HCT116 (cell line): Measurements from ENCODE around the gene PPARGC1A. TPM values are rescaled to one million over a fixed set of nuclear protein-coding genes. Genes with fewer than 3 reads are reported as not detected.

ENCODE experiments used
- ATAC-seq: fragments of 200-7000 bp; cut with Tn5 transposase; 2 replicates; pipeline ENCODE4 v1.9.1; 2020; ENCODE audit warnings: mild to moderate bottlenecking, moderate library complexity
- BruUV-seq: library from RNA; stranded (reverse); fragments of 400-500 nt; replicated peaks from 2 replicates; lab custom pipeline; 2021; lab: Mats Ljungman, UMichigan
- CTCF ChIA-PET: fragments of 300-600 bp; sonication (Branson Sonifier 250); formaldehyde crosslinking; loops from one replicate; lab custom pipeline; 2021; ENCODE audit warnings: antibody characterized with exemption; lab: Charles Lee
- POLR2A ChIA-PET: fragments of 300-600, 350-600 bp; sonication (Branson Sonifier 250); formaldehyde crosslinking; loops from one replicate; lab custom pipeline; 2021; ENCODE audit warnings: antibody characterized with exemption; lab: Charles Lee
- RAD21 ChIA-PET, 2 experiments: fragments of 300-600 bp; sonication (Branson Sonifier 250); formaldehyde crosslinking; loops; one replicate each; lab custom pipeline; 2023; ENCODE audit warnings: low total read pairs in 2 of 2; ENCODE audit not compliant: uncharacterized antibody in 2 of 2, unreplicated experiment in 2 of 2, low non-redundant PET in 1 of 2; lab: Charles Lee
- DNase-seq: peaks from one replicate; pipeline ENCODE4 v3.0.0-alpha.2; 2010; ENCODE audit warnings: low read depth, low spot score
- H2AFZ ChIP-seq: fragments of 200-600 bp; shearing (Covaris generic), sonication (generic); 2 replicates; pipeline ENCODE4 v1.6.1; 2017; ENCODE audit warnings: low read depth, mixed run types, mixed read lengths, antibody characterized with exemption, low read length; ENCODE audit not compliant: poor library complexity, severe bottlenecking
- H3K27ac ChIP-seq: 2 replicates; pipeline ENCODE4 v1.5.1; 2012; ENCODE audit warnings: low read depth, low read length
- H3K27me3 ChIP-seq: fragments of 200-600 bp; sonication (generic); 2 replicates; pipeline ENCODE4 v1.6.1; 2016; ENCODE audit warnings: mixed run types, low read length, mixed read lengths; ENCODE audit not compliant: insufficient read depth
- H3K36me3 ChIP-seq, 2 experiments: fragments of 200-500 bp in 1 of 2; fragments of 200-600 bp in 1 of 2; sonication (Bioruptor generic) in 1 of 2; sonication (generic) in 1 of 2; 2 replicates each; pipeline versions ENCODE4 v1.5.1 to v1.6.1; 2014 to 2016; ENCODE audit warnings: low read length in 2 of 2, inconsistent platforms in 1 of 2, mixed read lengths in 1 of 2, mixed run types in 1 of 2; ENCODE audit not compliant: insufficient read depth in 2 of 2, control insufficient read depth in 1 of 2
- H3K4me1 ChIP-seq, 2 experiments: fragments of 200-600 bp in 1 of 2; sonication (generic) in 1 of 2; 2 replicates each; pipeline versions ENCODE4 v1.5.1 to v1.6.1; 2012 to 2017; ENCODE audit warnings: low read length in 2 of 2, inconsistent platforms in 1 of 2, mild to moderate bottlenecking in 1 of 2, mixed read lengths in 1 of 2, mixed run types in 1 of 2, moderate library complexity in 1 of 2; ENCODE audit not compliant: insufficient read depth in 2 of 2, control insufficient read depth in 1 of 2
- H3K4me2 ChIP-seq: fragments of 200-600 bp; sonication (generic); 2 replicates; pipeline ENCODE4 v1.6.1; 2017; ENCODE audit warnings: mixed run types, low read length, mixed read lengths
- H3K4me3 ChIP-seq, 2 experiments: fragments of 200-600 bp in 1 of 2; sonication (generic) in 1 of 2; replicated peaks in 1 of 2; 2 replicates each; pipeline ENCODE4 v1.5.1; 2011 to 2016; ENCODE audit warnings: low read length in 2 of 2, control low read depth in 1 of 2, low read depth in 1 of 2, mild to moderate bottlenecking in 1 of 2, mixed read lengths in 1 of 2, mixed run types in 1 of 2
- H3K79me2 ChIP-seq: fragments of 200-600 bp; sonication (generic); 2 replicates; pipeline ENCODE4 v1.6.1; 2017; ENCODE audit warnings: mild to moderate bottlenecking, mixed run types, low read length, moderate library complexity, mixed read lengths; ENCODE audit not compliant: insufficient read depth
- H3K9ac ChIP-seq: fragments of 200-600 bp; sonication (generic); 2 replicates; pipeline ENCODE4 v1.6.1; 2016; ENCODE audit warnings: low read length, mixed read lengths
- H3K9me2 ChIP-seq: fragments of 200-600 bp; sonication (generic), shearing (Covaris generic); 2 replicates; pipeline ENCODE4 v1.6.1; 2017; ENCODE audit warnings: mixed run types, mild to moderate bottlenecking, moderate library complexity; ENCODE audit not compliant: insufficient read depth
- H3K9me3 ChIP-seq, 2 experiments: fragments of 200-500 bp in 1 of 2; fragments of 200-600 bp in 1 of 2; sonication (Bioruptor generic) in 1 of 2; sonication (generic) in 1 of 2; 2 replicates each; pipeline ENCODE4 v1.6.1; 2014 to 2017; ENCODE audit warnings: low read length in 2 of 2, mixed read lengths in 2 of 2, inconsistent platforms in 1 of 2, low read depth in 1 of 2, mild to moderate bottlenecking in 1 of 2, mixed run types in 1 of 2, moderate library complexity in 1 of 2; ENCODE audit not compliant: control insufficient read depth in 1 of 2, insufficient read depth in 1 of 2
- H4K20me1 ChIP-seq: fragments of 200-600 bp; sonication (generic), shearing (Covaris generic); 2 replicates; pipeline ENCODE4 v1.6.1; 2017; ENCODE audit warnings: mixed run types, mild to moderate bottlenecking, moderate library complexity; ENCODE audit not compliant: insufficient read depth
- CEBPB ChIP-seq: IDR thresholded peaks from 2 replicates; pipeline ENCODE4 v1.6.1; 2012; ENCODE audit warnings: low read depth
- CTCF ChIP-seq, 3 experiments: fragments of 200-600 bp in 1 of 3; sonication (generic) in 1 of 3; IDR thresholded peaks in 2 of 3; conservative IDR thresholded peaks in 1 of 3; 2 replicates each; pipeline ENCODE4 v1.5.1; 2012 to 2017; ENCODE audit warnings: low read depth in 2 of 3, low read length in 2 of 3, antibody characterized with exemption in 1 of 3, borderline replicate concordance in 1 of 3, control low read depth in 1 of 3, mild to moderate bottlenecking in 1 of 3, mixed read lengths in 1 of 3, mixed run types in 1 of 3, moderate library complexity in 1 of 3; ENCODE audit not compliant: insufficient read depth in 1 of 3
- EGR1 ChIP-seq: IDR thresholded peaks from 2 replicates; pipeline ENCODE4 v1.6.1; 2012; ENCODE audit warnings: low read depth
- ELF1 ChIP-seq: IDR thresholded peaks from 2 replicates; pipeline ENCODE4 v1.6.1; 2012; ENCODE audit warnings: low read depth, borderline replicate concordance
- EZH2phosphoT487 ChIP-seq: fragments of 200-600 bp; IDR thresholded peaks from 2 replicates; pipeline ENCODE4 v1.6.1; 2018; ENCODE audit warnings: antibody characterized with exemption, borderline replicate concordance
- FOSL1 ChIP-seq: IDR thresholded peaks from 2 replicates; pipeline ENCODE4 v1.6.1; 2012; ENCODE audit warnings: low read depth
- POLR2A ChIP-seq: IDR thresholded peaks from 2 replicates; pipeline ENCODE4 v1.7.0; 2011; ENCODE audit warnings: borderline replicate concordance; ENCODE audit not compliant: insufficient read depth, insufficient read length; ENCODE audit errors: extremely low read depth
- POLR2AphosphoS5 ChIP-seq: IDR thresholded peaks from 2 replicates; pipeline ENCODE4 v1.6.1; 2011; ENCODE audit warnings: mild to moderate bottlenecking, low read depth, low read length, moderate library complexity
- SP1 ChIP-seq: IDR thresholded peaks from 2 replicates; pipeline ENCODE4 v1.6.1; 2012; ENCODE audit warnings: low read depth
- SRF ChIP-seq: IDR thresholded peaks from 2 replicates; pipeline ENCODE4 v1.6.1; 2012; ENCODE audit warnings: low read depth
- TCF7L2 ChIP-seq: IDR thresholded peaks from 2 replicates; pipeline ENCODE4 v1.7.0; 2011; ENCODE audit warnings: borderline replicate concordance, inconsistent platforms; ENCODE audit not compliant: insufficient read depth, insufficient read length; ENCODE audit errors: extremely low read depth
- YY1 ChIP-seq: IDR thresholded peaks from 2 replicates; pipeline ENCODE4 v1.6.1; 2011; ENCODE audit warnings: low read length, low read depth, moderate library complexity, mild to moderate bottlenecking; ENCODE audit not compliant: insufficient replicate concordance; ENCODE audit errors: extremely low read depth
- intact Hi-C: fragments of 100-400 bp; cut with micrococcal nuclease; formaldehyde crosslinking; loops from 2 replicates; pipeline ENCODE4 v1.10.0; 2022
- total RNA-seq: library from RNA; stranded (reverse); gene quantifications from one replicate; pipeline ENCODE4 v1.2.1, GENCODE V29; 2021; ENCODE audit not compliant: unreplicated experiment
- TF ChIP-seq, protein P1 (sequence below): IDR thresholded peaks from 2 replicates; pipeline ENCODE4 v1.6.1; 2011; ENCODE audit warnings: mild to moderate bottlenecking, low read length, moderate library complexity; ENCODE audit not compliant: insufficient replicate concordance; ENCODE audit errors: extremely low read depth
- TF ChIP-seq, protein P2 (sequence below): IDR thresholded peaks from 2 replicates; pipeline ENCODE4 v1.6.1; 2012
- TF ChIP-seq, protein P3 (sequence below): IDR thresholded peaks from 2 replicates; pipeline ENCODE4 v1.6.1; 2012

Gene PPARGC1A
- total RNA-seq, 1 experiment from 2014 or later, result not detected

GRCh38 chr4:23835774-23836478 is 53.9 kb downstream of the PPARGC1A start:
- POLR2A ChIA-PET, result no interaction called here
- no peak overlapping the region for H3K27ac ChIP-seq
- no peak overlapping the region for H3K9ac ChIP-seq
- H4K20me1 ChIP-seq, result no peaks in the 10 kb centered on the region
- H3K27me3 ChIP-seq, result no peaks in the 10 kb centered on the region
- RAD21 ChIA-PET, result no interaction called here
- H3K4me3 ChIP-seq, result no peak overlapping the region
- CTCF ChIA-PET, result no interaction called here
- no TSS peak for BruUV-seq
- peaks cover 3 to 11% of the 10 kb centered on the region in 2 experiments; a peak in 2 of 4 replicates for H3K9me3 ChIP-seq
- no peaks in the 10 kb centered on the region for H3K79me2 ChIP-seq
- H3K36me3 ChIP-seq, result no peaks in the 10 kb centered on the region
- no peak overlapping the region for H2AFZ ChIP-seq
- no peak overlapping the region for H3K4me2 ChIP-seq
- no peaks in the 10 kb centered on the region for H3K4me1 ChIP-seq
- H3K9me2 ChIP-seq, result no peaks in the 10 kb centered on the region
- intact Hi-C loops, result no loop called here
- ATAC-seq, result no peak
- TF ChIP-seq SP1, result no peak
- no peak for TF ChIP-seq ELF1
- TF ChIP-seq EGR1, result no peak
- no peak for TF ChIP-seq POLR2AphosphoS5
- TF ChIP-seq CEBPB, result no peak
- TF ChIP-seq TCF7L2, result no peak
- TF ChIP-seq, protein P1, sequence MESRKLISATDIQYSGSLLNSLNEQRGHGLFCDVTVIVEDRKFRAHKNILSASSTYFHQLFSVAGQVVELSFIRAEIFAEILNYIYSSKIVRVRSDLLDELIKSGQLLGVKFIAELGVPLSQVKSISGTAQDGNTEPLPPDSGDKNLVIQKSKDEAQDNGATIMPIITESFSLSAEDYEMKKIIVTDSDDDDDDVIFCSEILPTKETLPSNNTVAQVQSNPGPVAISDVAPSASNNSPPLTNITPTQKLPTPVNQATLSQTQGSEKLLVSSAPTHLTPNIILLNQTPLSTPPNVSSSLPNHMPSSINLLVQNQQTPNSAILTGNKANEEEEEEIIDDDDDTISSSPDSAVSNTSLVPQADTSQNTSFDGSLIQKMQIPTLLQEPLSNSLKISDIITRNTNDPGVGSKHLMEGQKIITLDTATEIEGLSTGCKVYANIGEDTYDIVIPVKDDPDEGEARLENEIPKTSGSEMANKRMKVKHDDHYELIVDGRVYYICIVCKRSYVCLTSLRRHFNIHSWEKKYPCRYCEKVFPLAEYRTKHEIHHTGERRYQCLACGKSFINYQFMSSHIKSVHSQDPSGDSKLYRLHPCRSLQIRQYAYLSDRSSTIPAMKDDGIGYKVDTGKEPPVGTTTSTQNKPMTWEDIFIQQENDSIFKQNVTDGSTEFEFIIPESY, result no peak
- TF ChIP-seq SRF, result no peak
- no peak for TF ChIP-seq YY1
- TF ChIP-seq, protein P2, sequence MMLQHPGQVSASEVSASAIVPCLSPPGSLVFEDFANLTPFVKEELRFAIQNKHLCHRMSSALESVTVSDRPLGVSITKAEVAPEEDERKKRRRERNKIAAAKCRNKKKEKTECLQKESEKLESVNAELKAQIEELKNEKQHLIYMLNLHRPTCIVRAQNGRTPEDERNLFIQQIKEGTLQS, result no peak
- TF ChIP-seq EZH2phosphoT487, result no peak
- TF ChIP-seq, protein P3, sequence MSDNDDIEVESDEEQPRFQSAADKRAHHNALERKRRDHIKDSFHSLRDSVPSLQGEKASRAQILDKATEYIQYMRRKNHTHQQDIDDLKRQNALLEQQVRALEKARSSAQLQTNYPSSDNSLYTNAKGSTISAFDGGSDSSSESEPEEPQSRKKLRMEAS, result no peak
- TF ChIP-seq CTCF (IDR thresholded peaks at IDR 0.05 in 2 of 3, conservative IDR thresholded peaks at IDR 0.05 in 1 of 3; ENCODE audit: borderline replicate concordance in 1 of 3, insufficient read depth in 1 of 3, low read depth in 2 of 3, low read length in 2 of 3), result no peak
- TF ChIP-seq FOSL1, result no peak
- TF ChIP-seq POLR2A, result no peak
- TF ChIP-seq, all 23 proteins: peak for 0
- DNase-seq, result no peak
